HepG2 (cell line): Measurements from ENCODE around the gene ZNF213. TPM values are rescaled to one million over a fixed set of nuclear protein-coding genes. Genes with fewer than 3 reads are reported as not detected.

Experiments used
- ATAC-seq: fragments of 200-7000 bp; cut with Tn5 transposase; 3 replicates; pipeline ENCODE4 v1.9.1; 2020; ENCODE audit warnings: mild to moderate bottlenecking, moderate library complexity
- BruUV-seq: library from RNA; stranded (reverse); fragments of 400-500 nt; replicated peaks from 2 replicates; lab custom pipeline; 2021; lab: Mats Ljungman, UMichigan
- CTCF ChIA-PET: fragments of 300-600 bp; formaldehyde crosslinking; extraction: SDS; loops from one replicate; lab custom pipeline; 2021; ENCODE audit warnings: low total read pairs, inconsistent platforms, low intra/inter-chr PET ratio; lab: Yijun Ruan, JAX
- POLR2A ChIA-PET: fragments of 350-600 bp; sonication (Branson Sonifier 250); formaldehyde crosslinking; loops from one replicate; lab custom pipeline; 2020; ENCODE audit warnings: antibody characterized with exemption, inconsistent platforms; lab: Yijun Ruan, JAX
- DNase-seq: peaks from one replicate; pipeline ENCODE4 v3.0.0-alpha.2; 2015; ENCODE audit warnings: low spot score
- FAIRE-seq: peaks from 3 replicates; lab custom pipeline; 2011; peaks lifted over from hg19 to GRCh38; lab: Jason Lieb, UNC
- H2AFZ ChIP-seq: one replicate; pipeline ENCODE4 v1.6.1; 2011; ENCODE audit warnings: low read length, inconsistent platforms
- H3K27ac ChIP-seq: fragments of 300-600 bp; 3 replicates; pipeline ENCODE4 v1.8.0; 2011; ENCODE audit warnings: mixed run types, mild to moderate bottlenecking, mixed read lengths, low read length, inconsistent platforms; ENCODE audit not compliant: insufficient read depth; ENCODE audit errors: extremely low read length
- H3K27me3 ChIP-seq, 2 experiments: fragments of 200-600 bp in 1 of 2; 2 replicates in 1 of 2; 3 replicates in 1 of 2; pipeline versions ENCODE4 v1.6.0 to v1.8.0; 2011; ENCODE audit warnings: low read length in 2 of 2, mild to moderate bottlenecking in 2 of 2, moderate library complexity in 2 of 2, inconsistent platforms in 1 of 2; ENCODE audit not compliant: insufficient read depth in 2 of 2, control insufficient read depth in 1 of 2
- H3K36me3 ChIP-seq, 2 experiments: fragments of 200-600 bp in 1 of 2; replicated peaks in 1 of 2; 2 replicates in 1 of 2; 3 replicates in 1 of 2; pipeline versions ENCODE4 v1.5.1 to v1.8.0; 2011; ENCODE audit warnings: low read length in 2 of 2, inconsistent platforms in 1 of 2; ENCODE audit not compliant: insufficient read depth in 2 of 2, control insufficient read depth in 1 of 2
- H3K4me1 ChIP-seq: 2 replicates; pipeline ENCODE4 v1.5.1; 2012; ENCODE audit warnings: low read length, inconsistent platforms; ENCODE audit not compliant: insufficient read depth
- H3K4me2 ChIP-seq: 2 replicates; pipeline ENCODE4 v1.6.0; 2011; ENCODE audit warnings: low read depth, low read length, inconsistent platforms
- H3K4me3 ChIP-seq, 3 experiments: fragments of 200-600 bp in 1 of 3; sonication (generic), shearing (Covaris generic) in 1 of 3; replicated peaks in 1 of 3; 2 replicates each; pipeline ENCODE4 v1.5.1; 2011 to 2016; ENCODE audit warnings: low read length in 3 of 3, inconsistent platforms in 2 of 3, low read depth in 2 of 3, mild to moderate bottlenecking in 2 of 3, control low read depth in 1 of 3, mixed read lengths in 1 of 3; ENCODE audit not compliant: insufficient read depth in 1 of 3
- H3K79me2 ChIP-seq: one replicate; pipeline ENCODE4 v1.6.1; 2011; ENCODE audit warnings: low read length, inconsistent platforms; ENCODE audit not compliant: insufficient read depth
- H3K9ac ChIP-seq: 2 replicates; pipeline ENCODE4 v1.6.0; 2011; ENCODE audit warnings: mild to moderate bottlenecking, low read depth, low read length, inconsistent platforms; ENCODE audit not compliant: insufficient read depth
- H3K9me3 ChIP-seq: 2 replicates; pipeline ENCODE4 v1.5.1; 2012; ENCODE audit warnings: mild to moderate bottlenecking, low read length
- H4K20me1 ChIP-seq: 2 replicates; pipeline ENCODE4 v1.6.0; 2011; ENCODE audit warnings: inconsistent platforms, mild to moderate bottlenecking, low read length, moderate library complexity; ENCODE audit not compliant: insufficient read depth
- CAMTA2 ChIP-seq: sonication (generic); formaldehyde crosslinking; IDR thresholded peaks from 2 replicates; pipeline ENCODE4 v1.4.0; 2020; ENCODE audit warnings: mild to moderate bottlenecking, missing genetic modification reagents, borderline replicate concordance
- MBNL3 ChIP-seq: fragments of 250-450 bp; sonication (Bioruptor Pico); conservative IDR thresholded peaks from 2 replicates; pipeline ENCODE4 v1.8.0; 2022; ENCODE audit warnings: mild to moderate bottlenecking, inconsistent platforms
- SAP130 ChIP-seq: IDR thresholded peaks from 2 replicates; pipeline ENCODE4 v1.6.1; 2016; ENCODE audit warnings: low read depth
- TSC22D2 ChIP-seq: sonication (generic); formaldehyde crosslinking; IDR thresholded peaks from 2 replicates; pipeline ENCODE4 v1.5.1; 2020; ENCODE audit warnings: missing genetic modification reagents, mild to moderate bottlenecking, borderline replicate concordance
- ZBTB40 ChIP-seq, 2 experiments: fragments of 450-650 bp in 1 of 2; sonication (generic) in 1 of 2; formaldehyde crosslinking in 1 of 2; IDR thresholded peaks; 2 replicates each; pipeline versions ENCODE4 v1.6.1 to v1.8.0; 2016 to 2022; ENCODE audit warnings: antibody characterized with exemption in 1 of 2, mild to moderate bottlenecking in 1 of 2, missing genetic modification reagents in 1 of 2
- ZEB1 ChIP-seq: IDR thresholded peaks from 2 replicates; pipeline ENCODE4 v1.6.1; 2012; ENCODE audit warnings: mild to moderate bottlenecking, low read depth, inconsistent platforms; ENCODE audit not compliant: insufficient replicate concordance
- ZFYVE20 ChIP-seq: sonication (generic); formaldehyde crosslinking; IDR thresholded peaks from 2 replicates; pipeline ENCODE4 v1.8.0; 2023; ENCODE audit warnings: low read depth, mild to moderate bottlenecking, moderate library complexity, missing genetic modification reagents, borderline replicate concordance
- ZNF224 ChIP-seq: sonication (generic); formaldehyde crosslinking; IDR thresholded peaks from 2 replicates; pipeline ENCODE4 v1.5.0; 2020; ENCODE audit warnings: mild to moderate bottlenecking, missing genetic modification reagents
- ZNF24 ChIP-seq: fragments of 450-650 bp; IDR thresholded peaks from 2 replicates; pipeline ENCODE4 v1.6.1; 2017; ENCODE audit warnings: antibody characterized with exemption, mild to moderate bottlenecking
- WGBS: methylation state at CpG from one replicate; pipeline ENCODE4 v1.1.6; 2017; ENCODE audit warnings: low lambda C conversion rate; 5-methylcytosine and 5-hydroxymethylcytosine counted together
- in situ Hi-C: cut with HindIII; loops from 2 replicates; pipeline ENCODE4 v1.10.0; 2017; ENCODE audit warnings: low pct_unique_long_range_greater_than_20kb; ENCODE audit not compliant: extremely low pct_ligation_motif_present
- intact Hi-C: fragments of 100-400 bp; cut with micrococcal nuclease; formaldehyde crosslinking; loops from one replicate; pipeline ENCODE4 v1.10.0; 2022; ENCODE audit not compliant: unreplicated experiment
- polyA plus RNA-seq, 8 experiments: library from polyadenylated mRNA; depleted of rRNA in 3 of 8; stranded (reverse) in 7 of 8; unstranded in 1 of 8; fragments of >200 nt; fragmentation: Illumina TruSeq in 4 of 8; extraction: Trizol in 4 of 8; gene quantifications; 2 replicates each; pipeline versions ENCODE4 v1.2.1 to v1.2.3, GENCODE V29; 2011 to 2016; ENCODE audit warnings: low read depth in 4 of 8, missing spikeins in 1 of 8, mixed read lengths in 1 of 8; ENCODE audit not compliant: insufficient read depth in 1 of 8
- total RNA-seq, 5 experiments: library from RNA; depleted of rRNA; stranded (reverse); fragments of >200 nt; fragmentation: Illumina TruSeq; extraction: Trizol; gene quantifications; 2 replicates each; pipeline ENCODE4 v1.2.3, GENCODE V29; 2016; ENCODE audit warnings: low read depth in 1 of 5

Gene ZNF213
- total and polyA plus RNA-seq, 2 of the 13 experiments (the other 11 are each of a cell fraction or from before 2014, with no cell fraction given): 0.59 to 0.97 TPM

DNA sequence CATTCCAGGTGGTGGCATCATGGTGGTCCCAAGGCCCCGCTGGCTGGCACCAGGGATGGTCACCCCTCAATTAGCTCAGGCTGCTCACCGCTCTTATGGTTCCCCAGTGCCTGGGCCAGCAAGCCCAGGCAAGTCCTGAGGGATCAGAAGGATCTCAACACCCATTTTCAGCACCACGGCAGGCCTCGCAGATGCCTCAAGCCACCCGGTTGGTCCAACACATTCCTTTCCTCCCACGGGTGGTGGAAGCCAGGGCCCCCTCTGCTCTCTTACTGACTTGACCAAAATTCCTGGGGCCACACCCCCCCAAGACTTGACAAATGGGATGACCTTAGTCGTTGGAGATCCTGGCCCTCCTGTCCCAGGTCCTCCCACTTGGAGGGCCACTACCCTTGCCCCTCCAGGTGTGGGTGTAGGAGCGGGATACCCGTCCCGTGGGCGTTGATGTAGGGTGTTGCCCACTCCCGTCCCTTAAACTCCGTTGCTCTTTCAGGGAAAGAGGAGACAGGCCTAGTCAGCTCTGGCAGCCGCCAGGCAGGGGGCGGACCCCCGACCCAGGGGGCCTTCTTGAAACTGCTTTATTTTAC lies 16.5 kb upstream of the ZNF213 start:
- ATAC-seq: no peak
- in situ Hi-C loops (no loop called here), intact Hi-C loops (no loop called here)
- TF ChIP-seq ZEB1 (no peak), ZFYVE20 (CRISPR knock-in tag) (no peak), SAP130 (CRISPR knock-in tag) (no peak), TSC22D2 (CRISPR knock-in tag) (no peak), CAMTA2 (CRISPR knock-in tag) (no peak)
- Histone ChIP-seq H3K9me3 (no peaks in the 10 kb centered on the region), H3K9ac (no peak overlapping the region), H2AFZ (no peak overlapping the region), H4K20me1 (no peaks in the 10 kb centered on the region), H3K27ac (no peak overlapping the region), H3K36me3 (peaks cover 4 to 9% of the 10 kb centered on the region in 2 experiments; a peak in 4 of 5 replicates), H3K4me2 (no peak overlapping the region), H3K4me3 (no peak overlapping the region), H3K27me3 (no peaks in the 10 kb centered on the region), H3K4me1 (peaks cover 14% of the 10 kb centered on the region), H3K79me2 (peaks cover 4% of the 10 kb centered on the region)
- no peak for FAIRE-seq
- ChIA-PET POLR2A (interaction anchor here (1.0 to 1.6 kb wide), 2 partner anchors 12 to 17 kb away, joined by 3 to 11 read pairs; partner anchors contain the start of gene ZNF213), CTCF (no interaction called here)
- 94% methylated on average over 10 of the region's 16 CpGs for WGBS
- no peak for DNase-seq
- BruUV-seq: no TSS peak

- Histone ChIP-seq H4K20me1 (no peaks in the 10 kb centered on the region), H3K27ac (no peak overlapping the region), H3K79me2 (no peaks in the 10 kb centered on the region), H3K9ac (no peak overlapping the region), H3K4me3 (no peak overlapping the region), H3K36me3 (peaks cover 4 to 9% of the 10 kb centered on the region in 2 experiments; a peak in 4 of 5 replicates), H3K4me2 (no peak overlapping the region), H2AFZ (no peak overlapping the region), H3K4me1 (peaks cover 14% of the 10 kb centered on the region), H3K9me3 (no peaks in the 10 kb centered on the region), H3K27me3 (no peaks in the 10 kb centered on the region)
- intact Hi-C loops: no loop called here
- FAIRE-seq (no peak), ATAC-seq (no peak), DNase-seq (no peak)
- no TSS peak for BruUV-seq
- in situ Hi-C loops: no loop called here
- ChIA-PET CTCF (no interaction called here), POLR2A (interaction anchor here (1.6 kb wide), 1 partner anchor 16 kb away, joined by 11 read pairs; the partner anchor contains the start of gene ZNF213)
- WGBS: 95% methylated on average over 20 of the region's 20 CpGs
- TF ChIP-seq MBNL3 (CRISPR knock-in tag) (no peak), ZNF24 (no peak), ZBTB40 (IDR thresholded peaks at IDR 0.05) (no peak), ZBTB40 (CRISPR knock-in tag; IDR thresholded peaks at IDR 0.05) (no peak), ZNF224 (CRISPR knock-in tag) (no peak)
Observed at GRCh38 chr16:3118846-3119245, 16.0 kb upstream of the ZNF213 start.
